22Rv1 (cell line): Measurements from ENCODE around the gene GJC2.

Experiments used
- CTCF ChIP-seq: fragments of 450-650 bp; IDR thresholded peaks from 2 replicates; pipeline ENCODE4 v1.5.1; 2017; ENCODE audit warnings: mild to moderate bottlenecking
- ZFX ChIP-seq: fragments of 450-650 bp; IDR thresholded peaks from 2 replicates; pipeline ENCODE4 v1.6.1; 2017; ENCODE audit warnings: antibody characterized with exemption, borderline replicate concordance

GRCh38 chr1:228110556-228110955 is 39.2 kb upstream of the GJC2 start:
- TF ChIP-seq CTCF (no peak), ZFX (no peak)
